HL-60 (cell line): ENCODE data around the gene EMID1.

Experiments used
- GABPA ChIP-seq: IDR thresholded peaks from 2 replicates; pipeline ENCODE4 v1.6.1; 2012; ENCODE audit warnings: low read depth
- POLR2AphosphoS5 ChIP-seq: IDR thresholded peaks from 2 replicates; pipeline ENCODE4 v1.6.1; 2012; ENCODE audit warnings: low read depth
- REST ChIP-seq: IDR thresholded peaks from 2 replicates; pipeline ENCODE4 v1.6.1; 2012; ENCODE audit warnings: low read depth; ENCODE audit not compliant: insufficient replicate concordance
- SPI1 ChIP-seq: IDR thresholded peaks from 2 replicates; pipeline ENCODE4 v1.6.1; 2012; ENCODE audit warnings: low read depth, mild to moderate bottlenecking, borderline replicate concordance
- TF ChIP-seq, protein P1 (sequence below): IDR thresholded peaks from one replicate; pipeline ENCODE4 v1.5.1; 2011; ENCODE audit warnings: low read length, control low read depth, inconsistent platforms; ENCODE audit not compliant: insufficient read depth

DNA sequence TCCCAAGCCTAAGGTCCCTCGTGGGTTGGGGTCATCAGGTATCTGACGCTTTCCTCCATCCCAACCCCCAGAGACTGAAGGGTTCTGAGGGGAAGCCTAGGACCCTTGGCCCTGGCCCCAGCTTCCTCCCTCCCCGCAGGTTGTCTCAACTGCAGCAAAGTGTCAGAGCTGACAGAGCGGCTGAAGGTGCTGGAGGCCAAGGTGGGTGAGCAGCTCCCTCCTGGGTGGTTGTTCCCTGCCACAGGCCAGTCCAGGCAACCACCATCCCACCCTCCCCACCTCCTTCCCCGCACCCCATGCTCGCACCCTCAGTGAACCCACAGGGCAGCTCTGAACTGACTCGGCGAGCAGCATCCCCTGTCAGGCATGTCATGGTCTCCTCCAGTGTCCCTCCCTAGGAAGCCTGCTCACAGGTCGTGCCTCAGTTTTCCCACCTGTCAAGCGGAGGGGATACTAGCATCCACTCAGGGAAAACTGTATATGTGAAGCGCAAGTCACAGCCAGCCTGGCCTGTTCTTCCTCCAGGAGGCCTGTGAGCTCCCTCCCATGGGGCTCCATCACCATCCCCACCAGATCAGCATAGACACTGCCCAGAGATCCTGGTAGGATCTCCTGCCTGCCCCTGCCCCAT is 20.8 kb downstream of the EMID1 start:
- TF ChIP-seq, protein P1, sequence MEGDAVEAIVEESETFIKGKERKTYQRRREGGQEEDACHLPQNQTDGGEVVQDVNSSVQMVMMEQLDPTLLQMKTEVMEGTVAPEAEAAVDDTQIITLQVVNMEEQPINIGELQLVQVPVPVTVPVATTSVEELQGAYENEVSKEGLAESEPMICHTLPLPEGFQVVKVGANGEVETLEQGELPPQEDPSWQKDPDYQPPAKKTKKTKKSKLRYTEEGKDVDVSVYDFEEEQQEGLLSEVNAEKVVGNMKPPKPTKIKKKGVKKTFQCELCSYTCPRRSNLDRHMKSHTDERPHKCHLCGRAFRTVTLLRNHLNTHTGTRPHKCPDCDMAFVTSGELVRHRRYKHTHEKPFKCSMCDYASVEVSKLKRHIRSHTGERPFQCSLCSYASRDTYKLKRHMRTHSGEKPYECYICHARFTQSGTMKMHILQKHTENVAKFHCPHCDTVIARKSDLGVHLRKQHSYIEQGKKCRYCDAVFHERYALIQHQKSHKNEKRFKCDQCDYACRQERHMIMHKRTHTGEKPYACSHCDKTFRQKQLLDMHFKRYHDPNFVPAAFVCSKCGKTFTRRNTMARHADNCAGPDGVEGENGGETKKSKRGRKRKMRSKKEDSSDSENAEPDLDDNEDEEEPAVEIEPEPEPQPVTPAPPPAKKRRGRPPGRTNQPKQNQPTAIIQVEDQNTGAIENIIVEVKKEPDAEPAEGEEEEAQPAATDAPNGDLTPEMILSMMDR = no peak
- TF ChIP-seq REST (no peak), POLR2AphosphoS5 (no peak), GABPA (no peak), SPI1 (no peak)
